ENCODE results near the gene CTNNA3.

Gene CTNNA3

GRCh38 chr10:67327626-67328535 lies 368.1 kb downstream of the CTNNA3 start:
- DNase-seq (ENCODE audit: low spot score), result no peak

GRCh38 chr10:67319976-67320375 lies 376.0 kb downstream of the CTNNA3 start:
- DNase-seq (ENCODE audit: low spot score), result no peak

GRCh38 chr10:67308912-67309311 lies 387.1 kb downstream of the CTNNA3 start:
- no peak for DNase-seq (ENCODE audit: low spot score)

- DNase-seq (ENCODE audit: low spot score), result peak; percentile 36
These were observed 389.3 kb downstream of the CTNNA3 start for GRCh38 chr10:67306588-67307205.

GRCh38 chr10:67302701-67303100 lies 393.3 kb downstream of the CTNNA3 start:
- DNase-seq (ENCODE audit: low spot score), result no peak

- no peak for DNase-seq (ENCODE audit: low spot score)
These were observed 396.2 kb downstream of the CTNNA3 start for GRCh38 chr10:67299761-67300160.

GRCh38 chr10:67297637-67298181 lies 398.3 kb downstream of the CTNNA3 start:
- no peak for DNase-seq (ENCODE audit: low spot score)

GRCh38 chr10:67296926-67297325 lies 399.1 kb downstream of the CTNNA3 start:
- no peak for DNase-seq (ENCODE audit: low spot score)

- no peak for DNase-seq (ENCODE audit: low spot score)
These were observed 407.1 kb downstream of the CTNNA3 start for GRCh38 chr10:67288688-67289410.

GRCh38 chr10:67284589-67284988 lies 411.4 kb downstream of the CTNNA3 start:
- no peak for DNase-seq (ENCODE audit: low spot score)

GRCh38 chr10:67282871-67283270 lies 413.1 kb downstream of the CTNNA3 start:
- DNase-seq (ENCODE audit: low spot score), result no peak

- DNase-seq (ENCODE audit: low spot score), result no peak
These were observed 415.6 kb downstream of the CTNNA3 start for GRCh38 chr10:67280405-67280804.

- DNase-seq (ENCODE audit: low spot score), result no peak
These were observed 418.6 kb downstream of the CTNNA3 start for GRCh38 chr10:67277402-67277801.

- DNase-seq (ENCODE audit: low spot score), result no peak
These were observed 426.2 kb downstream of the CTNNA3 start for GRCh38 chr10:67269828-67270227.

GRCh38 chr10:67268146-67268545 lies 427.8 kb downstream of the CTNNA3 start:
- no peak for DNase-seq (ENCODE audit: low spot score)

GRCh38 chr10:67262675-67263074 lies 433.3 kb downstream of the CTNNA3 start:
- no peak for DNase-seq (ENCODE audit: low spot score)

- DNase-seq (ENCODE audit: low spot score), result no peak
These were observed 434.6 kb downstream of the CTNNA3 start for GRCh38 chr10:67261300-67261797.

GRCh38 chr10:67259319-67259929 lies 436.6 kb downstream of the CTNNA3 start:
- no peak for DNase-seq (ENCODE audit: low spot score)

GRCh38 chr10:67257427-67258144 lies 438.4 kb downstream of the CTNNA3 start:
- no peak for DNase-seq (ENCODE audit: low spot score)

GRCh38 chr10:67257018-67257417 lies 439.0 kb downstream of the CTNNA3 start:
- no peak for DNase-seq (ENCODE audit: low spot score)

- DNase-seq (ENCODE audit: low spot score), result no peak
These were observed 445.3 kb downstream of the CTNNA3 start for GRCh38 chr10:67250686-67251085.
